ENCODE measurements around the gene ZNF853.

Gene ZNF853

DNA sequence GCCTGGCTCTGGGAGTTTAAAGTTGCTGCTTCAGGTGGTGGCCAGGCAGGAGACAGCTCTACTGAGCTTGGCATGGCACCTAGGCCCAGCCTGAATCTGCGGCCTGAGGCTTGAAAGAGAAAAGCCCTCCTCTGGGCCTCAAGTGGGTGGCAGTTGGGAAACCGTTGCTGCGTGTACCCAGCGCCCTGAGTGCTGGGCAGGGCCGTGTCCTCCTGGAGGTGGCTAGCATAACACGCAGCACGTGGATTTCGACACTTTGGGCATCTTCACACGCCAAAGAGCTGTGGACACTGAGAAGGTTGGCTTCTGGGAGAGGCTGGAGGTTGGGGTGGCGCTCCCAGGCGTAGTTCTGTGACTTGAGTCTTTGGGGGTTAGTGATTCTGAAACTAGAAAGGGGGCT, 24.2 kb downstream of the ZNF853 start:
- Histone ChIP-seq H3K4me3 (ENCODE audit: low read depth, low read length) (no peak overlapping the region), H3K27ac (ENCODE audit: low read depth, low read length) (no peak overlapping the region), H3K36me3 (ENCODE audit: control insufficient read depth, insufficient read depth, low read length) (peaks cover 32% of the 10 kb centered on the region), H3K27me3 (ENCODE audit: control insufficient read depth, insufficient read depth, low read length) (no peaks in the 10 kb centered on the region), H3K9me3 (ENCODE audit: control insufficient read depth, insufficient read depth, low read depth, low read length) (no peaks in the 10 kb centered on the region), H3K9ac (ENCODE audit: low read length) (no peak overlapping the region), H3K4me1 (ENCODE audit: control insufficient read depth, insufficient read depth, low read length) (peaks cover 6% of the 10 kb centered on the region; the same call in 1 of the 2 replicates)

GRCh38 chr7:6640246-6640721, 24.9 kb downstream of the ZNF853 start:
- Histone ChIP-seq H3K27ac (ENCODE audit: low read depth, low read length) (no peak overlapping the region), H3K27me3 (ENCODE audit: control insufficient read depth, insufficient read depth, low read length) (no peaks in the 10 kb centered on the region), H3K36me3 (ENCODE audit: control insufficient read depth, insufficient read depth, low read length) (peaks cover 38% of the 10 kb centered on the region), H3K9me3 (ENCODE audit: control insufficient read depth, insufficient read depth, low read depth, low read length) (no peaks in the 10 kb centered on the region), H3K9ac (ENCODE audit: low read length) (no peak overlapping the region), H3K4me3 (ENCODE audit: low read depth, low read length) (no peak overlapping the region), H3K4me1 (ENCODE audit: control insufficient read depth, insufficient read depth, low read length) (peaks cover 6% of the 10 kb centered on the region; the same call in 1 of the 2 replicates)

DNA sequence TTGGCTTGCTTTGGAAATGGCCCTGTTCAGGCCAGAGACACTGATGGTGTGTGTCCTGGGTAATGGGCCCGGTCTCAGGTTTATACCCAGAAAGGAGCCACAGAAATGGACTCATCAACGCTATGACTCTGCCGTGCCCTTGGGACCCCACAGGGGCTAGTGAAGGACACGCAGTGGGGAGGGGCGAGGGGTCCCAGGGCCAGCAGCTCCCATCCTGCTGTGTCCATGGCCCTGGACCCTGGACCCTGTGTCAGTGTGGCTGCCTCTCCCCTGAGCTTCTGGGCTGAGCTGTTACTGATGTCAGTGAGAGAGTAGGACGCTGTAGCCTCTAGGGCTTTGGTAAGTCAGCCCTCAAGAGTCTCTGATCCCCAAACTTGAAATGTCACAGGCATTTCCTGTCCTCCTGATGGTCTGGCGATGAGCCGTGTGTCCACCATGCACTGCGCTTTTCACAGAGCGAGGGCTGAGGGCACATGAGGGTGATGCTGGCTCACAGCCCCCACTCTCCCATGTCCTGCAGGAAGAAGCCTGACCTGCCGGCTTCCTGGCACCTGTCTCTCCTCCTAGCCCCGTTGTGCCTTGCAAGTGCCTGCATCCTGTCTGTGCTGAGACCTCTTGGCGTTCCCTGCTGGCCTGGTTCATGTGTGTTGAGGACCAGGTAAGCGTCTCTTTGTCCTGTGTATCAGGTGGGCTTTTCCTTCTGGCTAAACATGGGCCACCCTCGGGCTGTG, 26.1 kb downstream of the ZNF853 start:
- no peak overlapping the region for H3K9ac ChIP-seq (ENCODE audit: low read length)
- no peak overlapping the region for H3K27ac ChIP-seq (ENCODE audit: low read depth, low read length)
- peaks cover 40% of the 10 kb centered on the region for H3K36me3 ChIP-seq (ENCODE audit: control insufficient read depth, insufficient read depth, low read length)
- no peak overlapping the region for H3K4me3 ChIP-seq (ENCODE audit: low read depth, low read length)
- no peaks in the 10 kb centered on the region for H3K27me3 ChIP-seq (ENCODE audit: control insufficient read depth, insufficient read depth, low read length)
- H3K9me3 ChIP-seq (ENCODE audit: control insufficient read depth, insufficient read depth, low read depth, low read length) = no peaks in the 10 kb centered on the region
- H3K4me1 ChIP-seq (ENCODE audit: control insufficient read depth, insufficient read depth, low read length) = peaks cover 6% of the 10 kb centered on the region; the same call in 1 of the 2 replicates

- Histone ChIP-seq H3K9ac (ENCODE audit: low read length) (no peak overlapping the region), H3K9me3 (ENCODE audit: control insufficient read depth, insufficient read depth, low read depth, low read length) (no peaks in the 10 kb centered on the region), H3K27me3 (ENCODE audit: control insufficient read depth, insufficient read depth, low read length) (no peaks in the 10 kb centered on the region), H3K4me1 (ENCODE audit: control insufficient read depth, insufficient read depth, low read length) (peaks cover 6% of the 10 kb centered on the region; the same call in 1 of the 2 replicates), H3K27ac (ENCODE audit: low read depth, low read length) (no peak overlapping the region), H3K4me3 (ENCODE audit: low read depth, low read length) (no peak overlapping the region), H3K36me3 (ENCODE audit: control insufficient read depth, insufficient read depth, low read length) (peaks cover 42% of the 10 kb centered on the region)
Observed at GRCh38 chr7:6642239-6642839, 26.9 kb downstream of the ZNF853 start.

GRCh38 chr7:6642861-6643640, 27.6 kb downstream of the ZNF853 start:
- Histone ChIP-seq H3K36me3 (ENCODE audit: control insufficient read depth, insufficient read depth, low read length) (peaks cover 44% of the 10 kb centered on the region), H3K9ac (ENCODE audit: low read length) (no peak overlapping the region), H3K4me1 (ENCODE audit: control insufficient read depth, insufficient read depth, low read length) (0 out of 2 replicates have a peak, but pooled peaks cover 4% of the 10 kb centered on the region), H3K9me3 (ENCODE audit: control insufficient read depth, insufficient read depth, low read depth, low read length) (no peaks in the 10 kb centered on the region), H3K27me3 (ENCODE audit: control insufficient read depth, insufficient read depth, low read length) (no peaks in the 10 kb centered on the region), H3K27ac (ENCODE audit: low read depth, low read length) (no peak overlapping the region), H3K4me3 (ENCODE audit: low read depth, low read length) (no peak overlapping the region)

DNA sequence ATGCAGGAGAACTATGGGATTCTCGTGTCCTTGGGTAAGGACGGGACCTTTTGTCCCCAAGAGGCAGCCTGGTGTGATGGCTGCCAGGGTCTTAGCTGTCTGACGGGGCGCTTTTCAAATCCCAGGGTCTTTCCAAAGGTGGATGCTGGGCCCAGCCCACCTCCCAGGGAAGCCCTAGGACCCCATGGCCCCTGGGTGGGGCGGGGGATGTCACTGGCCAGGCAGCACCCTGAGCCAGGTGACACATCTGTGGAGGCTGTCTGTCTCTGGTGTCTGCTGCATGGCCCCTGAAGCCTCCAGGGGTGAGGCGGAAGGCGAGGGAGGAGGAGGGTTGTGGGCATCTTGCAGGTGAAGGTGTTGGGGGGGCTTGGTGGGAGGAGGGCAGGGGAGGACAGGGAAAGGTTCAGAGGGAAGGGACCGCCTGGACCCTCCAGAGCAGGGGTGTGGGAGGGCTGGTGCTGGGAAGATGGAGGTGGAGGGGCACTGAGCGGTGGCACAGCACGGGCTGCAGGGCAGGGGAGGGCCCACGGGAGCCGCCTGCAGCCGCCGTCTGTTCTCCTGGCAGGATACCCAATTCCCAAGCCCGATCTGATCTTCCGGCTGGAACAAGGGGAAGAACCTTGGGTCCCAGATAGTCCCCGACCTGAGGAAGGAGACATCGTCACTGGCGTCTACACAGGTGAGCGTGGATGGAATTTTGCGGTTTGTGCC, 28.7 kb downstream of the ZNF853 start:
- no peaks in the 10 kb centered on the region for H3K27me3 ChIP-seq (ENCODE audit: control insufficient read depth, insufficient read depth, low read length)
- H3K4me1 ChIP-seq (ENCODE audit: control insufficient read depth, insufficient read depth, low read length) = 0 out of 2 replicates have a peak, but pooled peaks cover 4% of the 10 kb centered on the region
- H3K9me3 ChIP-seq (ENCODE audit: control insufficient read depth, insufficient read depth, low read depth, low read length) = no peaks in the 10 kb centered on the region
- no peak overlapping the region for H3K4me3 ChIP-seq (ENCODE audit: low read depth, low read length)
- no peak overlapping the region for H3K9ac ChIP-seq (ENCODE audit: low read length)
- peaks cover 44% of the 10 kb centered on the region for H3K36me3 ChIP-seq (ENCODE audit: control insufficient read depth, insufficient read depth, low read length)
- H3K27ac ChIP-seq (ENCODE audit: low read depth, low read length) = no peak overlapping the region

DNA sequence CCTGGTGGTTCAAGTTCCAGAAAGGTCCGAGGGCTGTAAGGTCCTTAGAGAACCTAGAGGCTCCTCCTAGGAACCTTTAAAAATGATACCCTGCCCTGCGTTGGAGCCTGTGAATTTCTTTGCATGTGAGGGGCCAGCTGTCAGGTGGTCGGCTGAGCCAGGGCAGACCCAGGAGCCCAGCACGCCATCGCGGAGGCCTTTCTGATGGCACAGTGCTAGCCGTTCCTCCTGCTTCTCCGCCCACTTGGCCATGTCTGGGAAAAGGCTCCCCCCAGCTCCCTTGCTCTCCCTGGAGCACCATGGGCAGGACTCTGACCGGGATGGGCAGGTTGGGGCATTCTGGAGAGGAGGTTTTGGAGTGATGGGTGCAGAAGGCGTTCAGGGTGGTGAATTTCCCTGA, 29.3 kb downstream of the ZNF853 start:
- peaks cover 44% of the 10 kb centered on the region for H3K36me3 ChIP-seq (ENCODE audit: control insufficient read depth, insufficient read depth, low read length)
- H3K4me1 ChIP-seq (ENCODE audit: control insufficient read depth, insufficient read depth, low read length) = 0 out of 2 replicates have a peak, but pooled peaks cover 4% of the 10 kb centered on the region

DNA sequence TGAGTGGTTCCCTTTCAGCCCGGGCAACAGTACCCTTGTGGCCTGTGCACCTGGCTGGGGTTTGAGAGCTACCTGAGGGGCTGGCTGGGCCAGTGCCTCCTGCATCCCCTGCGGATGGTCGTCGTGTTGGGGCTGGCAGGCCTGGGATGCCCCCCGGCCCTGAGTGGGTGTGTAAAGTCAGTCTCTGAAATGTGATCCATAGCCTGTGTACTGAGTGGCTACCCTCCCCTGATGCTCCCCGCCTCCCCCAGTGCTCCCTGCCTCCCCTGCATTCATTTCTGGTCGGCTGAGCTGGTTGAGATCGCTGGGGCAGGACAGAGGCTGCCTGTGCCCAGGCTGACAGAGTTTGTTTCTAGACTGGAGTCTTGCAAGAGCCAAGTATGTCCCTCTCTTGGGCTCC, 31.1 kb downstream of the ZNF853 start:
- no peak overlapping the region for H3K9ac ChIP-seq (ENCODE audit: low read length)
- H3K36me3 ChIP-seq (ENCODE audit: control insufficient read depth, insufficient read depth, low read length) = peaks cover 47% of the 10 kb centered on the region
- H3K27ac ChIP-seq (ENCODE audit: low read depth, low read length) = no peak overlapping the region
- no peaks in the 10 kb centered on the region for H3K27me3 ChIP-seq (ENCODE audit: control insufficient read depth, insufficient read depth, low read length)
- H3K4me1 ChIP-seq (ENCODE audit: control insufficient read depth, insufficient read depth, low read length) = no peaks in the 10 kb centered on the region
- H3K9me3 ChIP-seq (ENCODE audit: control insufficient read depth, insufficient read depth, low read depth, low read length) = no peaks in the 10 kb centered on the region
- H3K4me3 ChIP-seq (ENCODE audit: low read depth, low read length) = no peak overlapping the region

More for the DNA sequence above, 29.3 kb downstream of the ZNF853 start:
- H3K27ac ChIP-seq (ENCODE audit: low read depth, low read length) = no peak overlapping the region
- H3K27me3 ChIP-seq (ENCODE audit: control insufficient read depth, insufficient read depth, low read length) = no peaks in the 10 kb centered on the region
- no peak overlapping the region for H3K4me3 ChIP-seq (ENCODE audit: low read depth, low read length)
- no peak overlapping the region for H3K9ac ChIP-seq (ENCODE audit: low read length)
- H3K9me3 ChIP-seq (ENCODE audit: control insufficient read depth, insufficient read depth, low read depth, low read length) = no peaks in the 10 kb centered on the region

GRCh38 chr7:6647080-6647479, 31.7 kb downstream of the ZNF853 start:
- H3K4me3 ChIP-seq (ENCODE audit: low read depth, low read length) = no peak overlapping the region
- H3K4me1 ChIP-seq (ENCODE audit: control insufficient read depth, insufficient read depth, low read length) = no peaks in the 10 kb centered on the region
- no peak overlapping the region for H3K9ac ChIP-seq (ENCODE audit: low read length)
- no peaks in the 10 kb centered on the region for H3K27me3 ChIP-seq (ENCODE audit: control insufficient read depth, insufficient read depth, low read length)
- H3K36me3 ChIP-seq (ENCODE audit: control insufficient read depth, insufficient read depth, low read length) = peaks cover 46% of the 10 kb centered on the region
- no peak overlapping the region for H3K27ac ChIP-seq (ENCODE audit: low read depth, low read length)
- no peaks in the 10 kb centered on the region for H3K9me3 ChIP-seq (ENCODE audit: control insufficient read depth, insufficient read depth, low read depth, low read length)

GRCh38 chr7:6647541-6647940, 32.1 kb downstream of the ZNF853 start:
- Histone ChIP-seq H3K9me3 (ENCODE audit: control insufficient read depth, insufficient read depth, low read depth, low read length) (no peaks in the 10 kb centered on the region; the same call in 1 of the 2 replicates), H3K36me3 (ENCODE audit: control insufficient read depth, insufficient read depth, low read length) (peaks cover 46% of the 10 kb centered on the region), H3K9ac (ENCODE audit: low read length) (no peak overlapping the region), H3K27me3 (ENCODE audit: control insufficient read depth, insufficient read depth, low read length) (no peaks in the 10 kb centered on the region; the same call in 1 of the 2 replicates), H3K4me3 (ENCODE audit: low read depth, low read length) (no peak overlapping the region), H3K27ac (ENCODE audit: low read depth, low read length) (no peak overlapping the region), H3K4me1 (ENCODE audit: control insufficient read depth, insufficient read depth, low read length) (no peaks in the 10 kb centered on the region)
